ENCODE data around the gene ZFYVE21.

DNA sequence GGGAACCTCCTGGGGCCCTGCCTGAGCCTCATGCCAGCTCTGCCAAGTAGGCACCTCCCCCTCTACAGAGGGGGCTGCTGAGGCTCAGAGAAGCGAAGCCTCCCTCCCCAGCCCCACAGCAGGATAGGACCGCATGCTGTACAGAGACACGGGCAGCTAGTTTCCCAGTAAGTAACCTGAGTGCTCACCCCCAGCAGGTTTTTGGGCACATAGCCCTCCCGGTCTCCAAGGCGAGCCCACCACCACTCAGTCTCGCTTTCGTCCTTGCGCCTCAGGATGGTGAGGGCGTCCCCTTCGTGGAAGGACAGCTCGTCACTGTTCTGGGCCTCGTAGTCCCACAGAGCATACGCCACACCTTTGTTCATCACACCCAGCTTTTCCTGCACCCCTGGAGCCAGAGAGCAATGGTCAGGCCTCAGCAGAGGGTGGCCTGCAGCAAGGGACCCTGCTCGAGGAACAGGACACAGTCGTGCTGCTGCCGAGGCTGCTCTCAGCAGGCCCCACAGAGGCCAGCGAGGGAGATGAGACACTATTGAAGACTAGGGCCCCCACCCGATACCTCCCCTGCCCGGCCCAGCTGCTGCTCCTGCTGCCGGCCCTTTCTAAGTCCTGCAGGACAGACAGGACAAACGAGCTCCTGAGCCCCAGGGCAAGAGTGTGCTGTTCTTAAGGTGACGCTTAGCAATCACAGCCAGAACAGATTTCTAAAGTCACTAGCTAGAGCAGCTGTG lies 20.4 kb downstream of the ZFYVE21 start:
- TF ChIP-seq, protein P1, sequence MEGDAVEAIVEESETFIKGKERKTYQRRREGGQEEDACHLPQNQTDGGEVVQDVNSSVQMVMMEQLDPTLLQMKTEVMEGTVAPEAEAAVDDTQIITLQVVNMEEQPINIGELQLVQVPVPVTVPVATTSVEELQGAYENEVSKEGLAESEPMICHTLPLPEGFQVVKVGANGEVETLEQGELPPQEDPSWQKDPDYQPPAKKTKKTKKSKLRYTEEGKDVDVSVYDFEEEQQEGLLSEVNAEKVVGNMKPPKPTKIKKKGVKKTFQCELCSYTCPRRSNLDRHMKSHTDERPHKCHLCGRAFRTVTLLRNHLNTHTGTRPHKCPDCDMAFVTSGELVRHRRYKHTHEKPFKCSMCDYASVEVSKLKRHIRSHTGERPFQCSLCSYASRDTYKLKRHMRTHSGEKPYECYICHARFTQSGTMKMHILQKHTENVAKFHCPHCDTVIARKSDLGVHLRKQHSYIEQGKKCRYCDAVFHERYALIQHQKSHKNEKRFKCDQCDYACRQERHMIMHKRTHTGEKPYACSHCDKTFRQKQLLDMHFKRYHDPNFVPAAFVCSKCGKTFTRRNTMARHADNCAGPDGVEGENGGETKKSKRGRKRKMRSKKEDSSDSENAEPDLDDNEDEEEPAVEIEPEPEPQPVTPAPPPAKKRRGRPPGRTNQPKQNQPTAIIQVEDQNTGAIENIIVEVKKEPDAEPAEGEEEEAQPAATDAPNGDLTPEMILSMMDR (IDR thresholded peaks at IDR 0.05 in 2 of 3, conservative IDR thresholded peaks at IDR 0.05 in 1 of 3; ENCODE audit: borderline replicate concordance in 1 of 3, insufficient read depth in 1 of 3, low read depth in 2 of 3, low read length in 2 of 3): no peak
- no peak for TF ChIP-seq POLR2AphosphoS5 (IDR thresholded peaks at IDR 0.05; ENCODE audit: low read depth, low read length)
- TF ChIP-seq ZFX (IDR thresholded peaks at IDR 0.05): no peak
- TF ChIP-seq EZH2 (IDR thresholded peaks at IDR 0.05): no peak
- TF ChIP-seq EGR1 (IDR thresholded peaks at IDR 0.05; ENCODE audit: low read depth): no peak
- no peak for TF ChIP-seq POLR2A (IDR thresholded peaks at IDR 0.05; ENCODE audit: borderline replicate concordance, extremely low read depth, insufficient read depth, insufficient read length)
- TF ChIP-seq JUND (IDR thresholded peaks at IDR 0.05): no peak
- no peak for TF ChIP-seq RAD21 (IDR thresholded peaks at IDR 0.05; ENCODE audit: low read depth)
- TF ChIP-seq, protein P2, sequence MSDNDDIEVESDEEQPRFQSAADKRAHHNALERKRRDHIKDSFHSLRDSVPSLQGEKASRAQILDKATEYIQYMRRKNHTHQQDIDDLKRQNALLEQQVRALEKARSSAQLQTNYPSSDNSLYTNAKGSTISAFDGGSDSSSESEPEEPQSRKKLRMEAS (IDR thresholded peaks at IDR 0.05): no peak
- no peak for TF ChIP-seq SP1 (IDR thresholded peaks at IDR 0.05; ENCODE audit: low read depth)
